GM21576 (cell line): Measurements from ENCODE around the gene MSX1.
"Not testable (repeated sequence)": the region's sequence is repeated elsewhere in the genome, so short reads cannot be mapped to it uniquely, and the experiment has no call there.

Experiments
- ATAC-seq: cut with Tn5 transposase; IDR thresholded peaks from one replicate; pipeline ENCODE4 v1.9.1; 2021; ENCODE audit warnings: mild to moderate bottlenecking, moderate library complexity; ENCODE audit not compliant: unreplicated experiment

The MSX1 gene

GRCh38 chr4:4859325-4859798, at the start of gene MSX1:
Gene MSX1, plus strand, starts transcription at chr4:4859665. Its CDS starts 235 bp downstream, at chr4:4859900.
- peak; percentile 91 for ATAC-seq

DNA sequence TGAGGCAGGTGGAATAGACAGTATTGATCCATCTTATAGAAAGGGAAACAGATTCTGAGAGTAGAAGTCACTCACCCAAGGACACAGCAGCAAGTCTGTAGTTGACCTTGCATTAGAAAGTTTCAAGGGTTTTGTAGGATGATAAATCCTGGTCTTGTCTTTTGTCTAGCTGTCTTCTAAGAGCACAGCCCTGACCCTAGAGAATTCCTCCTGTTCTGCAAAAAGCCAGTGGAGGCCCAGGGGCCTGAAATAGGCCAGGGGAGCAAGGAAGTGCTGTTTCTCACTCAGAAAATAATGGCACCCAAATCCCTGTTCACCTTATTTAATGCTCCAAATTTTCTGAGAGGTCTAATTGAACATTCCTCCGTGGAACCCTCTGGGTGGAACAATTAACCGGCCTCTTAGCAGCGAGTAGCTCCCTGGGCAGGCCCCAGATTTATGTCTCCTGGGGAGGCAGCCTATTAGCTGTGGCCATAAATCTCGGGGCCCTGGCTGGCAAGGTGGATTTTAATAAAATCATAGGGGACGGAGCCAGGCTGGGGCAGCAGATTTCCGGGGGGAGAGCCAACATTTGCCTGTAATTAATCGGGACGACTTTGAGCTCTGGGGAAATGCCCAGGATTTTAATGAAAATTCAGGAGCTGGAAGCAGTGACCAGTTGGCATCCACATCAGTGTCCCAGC, 49.2 kb upstream of the MSX1 start:
- no peak for ATAC-seq

GRCh38 chr4:4810778-4811177, 48.7 kb upstream of the MSX1 start:
- ATAC-seq, result no peak

DNA sequence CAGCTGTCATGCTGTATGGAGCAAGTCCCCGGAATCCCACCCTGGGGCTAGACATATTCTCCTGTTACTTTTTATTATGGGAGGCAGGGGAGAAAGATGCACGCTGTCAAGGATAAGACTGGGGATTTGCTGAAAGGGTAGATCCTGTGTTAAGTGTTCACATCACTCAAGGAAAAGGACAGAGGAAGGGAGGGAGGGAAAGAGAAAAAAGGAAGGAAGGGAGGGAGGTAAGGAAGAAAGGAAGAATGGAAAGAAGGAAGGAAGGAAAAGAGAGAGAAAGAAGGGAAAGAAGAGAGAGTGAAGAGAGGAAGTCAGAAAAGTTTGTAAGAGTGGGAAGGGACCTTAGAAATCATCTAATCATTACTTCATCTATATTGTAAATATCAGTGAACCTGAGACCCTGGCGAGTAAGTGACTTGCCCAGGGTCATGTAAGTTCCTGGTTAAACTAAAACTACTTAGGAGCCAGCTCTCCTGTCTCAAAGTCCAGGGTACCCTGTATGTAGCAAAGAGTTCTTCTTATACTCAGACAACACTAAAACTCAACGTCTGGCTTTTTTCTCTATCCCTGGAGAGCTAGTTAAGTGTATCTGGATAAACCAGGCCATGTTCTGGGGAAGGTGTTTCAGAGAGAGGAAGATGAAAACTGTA, 47.2 kb upstream of the MSX1 start:
- no peak for ATAC-seq

DNA sequence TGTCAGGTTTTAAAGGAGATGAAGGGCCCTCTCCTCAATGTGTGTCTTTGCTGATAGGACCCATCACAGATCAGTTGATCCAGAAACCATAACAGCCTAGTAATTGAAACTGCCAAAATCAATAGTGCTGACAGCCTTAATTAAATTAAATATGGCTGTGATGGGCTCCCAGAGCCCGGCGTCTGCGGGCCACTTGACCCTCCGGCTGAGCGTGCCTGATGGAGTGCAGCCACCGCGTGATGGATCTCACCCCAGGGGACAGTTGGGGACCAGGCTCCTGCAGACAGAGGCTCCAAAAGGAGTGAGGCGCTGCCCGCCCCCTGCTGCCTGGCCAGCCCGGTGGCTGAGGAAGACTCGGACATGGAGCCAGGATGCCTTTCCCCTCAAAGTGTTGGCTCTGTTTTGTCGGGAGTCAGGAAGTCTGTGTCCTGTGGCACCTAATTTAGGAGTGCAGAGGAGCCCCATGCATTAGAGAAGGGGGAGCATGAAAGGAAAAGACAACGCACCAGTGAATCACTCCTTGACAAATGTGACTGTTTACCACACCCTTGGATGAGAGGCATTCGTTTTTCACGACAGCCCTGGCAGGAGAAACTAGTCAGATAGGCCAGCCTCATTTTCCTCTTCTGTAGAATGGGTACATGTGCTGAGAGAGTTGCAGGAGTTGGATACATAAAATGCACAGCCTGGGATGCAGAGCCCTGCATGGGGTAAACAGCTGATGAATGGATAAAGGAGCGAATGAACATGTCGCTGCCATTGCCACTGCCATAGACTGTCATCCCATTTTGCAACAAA, 40.9 kb upstream of the MSX1 start:
- ATAC-seq, result no peak

DNA sequence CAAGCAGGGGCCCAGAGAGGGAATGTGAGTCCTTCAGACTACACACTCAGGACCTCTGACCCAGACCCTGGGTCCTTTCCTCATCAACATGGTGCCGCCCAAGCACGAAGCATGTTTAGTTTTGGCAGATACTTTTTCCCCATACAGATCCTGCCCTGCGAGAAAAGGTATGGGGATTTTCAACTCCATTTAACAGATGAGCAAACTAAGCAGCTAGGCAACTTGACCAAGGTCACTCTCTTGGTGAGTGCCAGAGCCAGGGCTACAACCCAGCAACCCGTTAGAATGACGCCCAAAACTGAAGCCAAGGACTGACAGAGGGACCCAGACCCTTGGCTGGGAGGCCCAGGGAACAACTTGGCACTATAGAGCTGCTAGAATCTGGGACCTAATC, 40.3 kb upstream of the MSX1 start:
- no peak for ATAC-seq

- ATAC-seq, result no peak
Observed at GRCh38 chr4:4820261-4820660, 39.2 kb upstream of the MSX1 start.

DNA sequence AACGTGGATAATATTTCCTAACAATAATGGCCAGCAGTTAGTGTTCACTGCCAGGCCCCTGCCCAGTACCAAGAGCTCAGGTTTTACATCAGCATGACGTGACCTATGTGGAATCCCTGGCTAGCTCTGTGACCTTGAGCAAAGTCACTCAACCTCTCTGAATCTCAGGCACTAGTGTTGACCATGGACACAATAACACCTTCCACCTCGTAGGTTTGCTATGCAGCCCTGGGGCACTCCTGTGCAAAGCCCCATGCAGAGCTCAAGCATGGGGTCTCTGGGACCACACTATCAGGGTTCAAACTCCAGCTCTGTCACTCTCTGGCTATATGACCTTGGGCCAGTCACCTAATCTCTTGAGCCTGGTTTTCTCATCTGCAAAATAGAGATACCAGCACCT, 38.7 kb upstream of the MSX1 start:
- ATAC-seq, result no peak

DNA sequence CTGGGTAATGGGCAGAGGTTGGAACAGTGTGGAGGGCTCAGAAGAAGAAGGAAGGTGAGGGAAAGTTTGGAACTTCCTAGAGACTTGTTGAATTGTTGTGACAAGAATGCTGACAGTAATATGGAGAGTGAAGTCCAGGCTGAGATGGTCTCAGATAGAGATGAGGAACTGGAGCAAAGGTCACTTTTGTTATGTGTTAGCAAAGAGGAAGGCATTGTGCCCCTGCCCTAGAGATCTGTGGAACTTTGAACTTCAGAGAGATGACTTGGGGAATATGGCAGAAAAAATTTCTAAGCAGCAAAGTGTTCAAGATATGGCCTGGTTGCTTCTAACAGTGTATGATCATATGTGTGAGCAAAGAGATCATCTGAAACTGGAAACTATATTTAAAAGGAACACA, 37.9 kb upstream of the MSX1 start:
- ATAC-seq, result no peak

DNA sequence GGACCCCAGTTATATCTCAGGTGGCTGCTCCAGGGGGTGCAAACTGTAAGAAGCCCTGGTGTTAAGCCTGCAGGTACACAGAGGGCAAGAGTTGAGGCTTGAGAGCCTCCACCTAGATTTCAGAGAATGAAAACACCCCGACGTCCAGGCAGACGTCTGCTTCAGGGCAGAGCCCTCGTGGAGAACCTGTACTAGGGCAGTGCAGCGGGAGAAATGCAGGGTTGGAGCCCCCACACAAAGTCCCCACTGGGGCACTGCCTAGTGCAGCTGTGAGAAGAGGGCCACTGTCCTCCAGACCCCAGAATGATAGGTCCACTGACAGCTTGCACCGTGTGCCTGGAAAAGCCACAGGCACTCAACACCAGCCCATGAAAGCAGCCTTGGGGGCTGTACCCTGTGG, 37.2 kb upstream of the MSX1 start:
- not testable (repeated sequence) for ATAC-seq

GRCh38 chr4:4823621-4824162, 35.8 kb upstream of the MSX1 start:
- no peak for ATAC-seq

DNA sequence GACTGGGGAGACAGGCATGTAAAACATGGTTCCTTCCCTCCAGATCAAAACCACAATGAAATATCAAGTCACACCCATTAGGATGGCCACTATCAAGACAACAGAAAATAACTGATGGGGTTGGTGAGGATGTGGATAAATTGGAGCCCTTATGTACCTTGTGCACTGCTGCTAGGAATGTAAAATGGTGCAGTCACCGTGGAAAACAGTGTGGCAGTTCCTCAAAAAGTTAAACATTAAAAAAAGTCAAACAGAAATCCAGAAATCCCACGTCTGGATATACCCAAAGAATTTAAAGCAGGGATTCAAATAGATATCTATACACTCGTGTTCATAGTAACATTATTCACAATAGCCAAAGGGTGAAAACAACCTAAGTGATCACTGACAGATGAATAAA, 35.2 kb upstream of the MSX1 start:
- ATAC-seq, result no peak

DNA sequence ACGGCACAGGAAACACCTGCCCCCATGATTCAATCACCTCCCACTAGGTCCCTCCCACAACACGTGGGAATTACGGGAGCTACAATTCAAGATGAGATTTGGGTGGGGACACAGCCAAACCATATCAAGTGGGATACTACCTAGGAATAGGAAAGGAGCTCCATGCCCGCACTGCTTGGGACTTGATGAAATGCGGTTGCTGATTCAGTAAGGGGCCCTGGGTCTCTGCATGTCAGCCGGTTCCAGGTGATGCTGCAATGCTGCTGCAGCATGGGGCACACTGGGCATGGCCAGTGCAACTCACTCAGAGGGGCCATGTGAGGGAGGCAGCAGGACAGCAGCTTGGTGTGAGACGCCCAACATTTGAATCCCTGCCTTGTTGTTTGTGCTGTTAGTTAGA, 34.0 kb upstream of the MSX1 start:
- ATAC-seq, result no peak

DNA sequence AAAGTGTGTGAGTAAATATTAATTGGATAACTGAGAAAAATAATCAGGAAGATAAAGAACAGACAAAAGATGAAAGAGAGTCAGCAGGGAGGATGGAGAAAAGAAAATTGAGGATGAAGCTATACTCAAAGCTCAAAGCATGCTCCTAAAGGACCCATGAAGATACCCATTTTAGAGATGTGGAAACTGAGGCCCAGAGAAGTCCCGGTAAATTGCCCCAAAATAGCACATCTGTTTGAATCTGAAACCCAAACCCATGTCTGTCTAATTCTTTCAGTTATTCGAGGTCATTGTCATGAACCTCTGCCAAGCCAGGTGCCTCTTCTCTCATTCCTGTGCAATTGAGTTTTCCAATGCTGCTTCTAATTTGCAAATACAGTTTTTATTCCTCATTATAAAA, 29.6 kb upstream of the MSX1 start:
- ATAC-seq, result no peak

- ATAC-seq, result no peak
Observed at GRCh38 chr4:4831266-4831665, 28.2 kb upstream of the MSX1 start.

DNA sequence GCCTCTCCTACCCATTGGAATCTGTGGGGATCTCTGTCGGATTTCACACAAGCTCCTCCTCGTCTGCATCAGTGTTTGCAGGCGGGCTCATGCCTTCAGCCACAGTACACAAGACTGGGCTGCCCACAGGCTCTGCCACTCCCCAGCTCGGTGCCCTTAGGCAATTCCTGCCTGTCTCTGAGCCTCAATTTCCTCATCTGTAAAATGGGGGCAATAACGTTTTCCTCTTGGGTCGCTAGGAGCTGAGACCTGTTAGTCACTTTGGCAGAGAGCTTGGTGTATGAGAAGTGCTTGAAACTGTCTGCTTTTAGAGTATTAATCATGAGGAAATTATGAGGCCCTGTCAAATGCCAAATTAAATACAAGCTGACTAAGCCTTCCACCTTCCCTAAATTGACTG, 27.6 kb upstream of the MSX1 start:
- no peak for ATAC-seq

DNA sequence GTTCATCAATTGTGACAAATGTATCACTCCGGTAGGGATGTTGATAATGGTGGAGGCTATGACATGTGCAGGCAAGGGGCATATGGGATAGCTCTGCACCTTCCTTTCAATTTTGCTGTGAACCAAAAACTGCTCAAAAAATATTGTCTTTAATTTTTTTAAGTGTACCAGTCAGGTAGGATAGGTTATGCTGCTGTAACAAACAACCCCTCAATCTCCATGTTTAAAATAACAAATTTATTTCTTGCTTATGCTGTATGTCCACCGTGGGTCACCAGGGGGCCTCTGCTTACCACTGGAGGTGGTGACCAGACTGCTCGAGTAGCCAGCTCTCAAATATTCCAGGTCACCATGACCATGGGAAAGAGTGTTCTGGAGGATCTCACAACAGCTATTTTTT, 23.4 kb upstream of the MSX1 start:
- ATAC-seq, result no peak

DNA sequence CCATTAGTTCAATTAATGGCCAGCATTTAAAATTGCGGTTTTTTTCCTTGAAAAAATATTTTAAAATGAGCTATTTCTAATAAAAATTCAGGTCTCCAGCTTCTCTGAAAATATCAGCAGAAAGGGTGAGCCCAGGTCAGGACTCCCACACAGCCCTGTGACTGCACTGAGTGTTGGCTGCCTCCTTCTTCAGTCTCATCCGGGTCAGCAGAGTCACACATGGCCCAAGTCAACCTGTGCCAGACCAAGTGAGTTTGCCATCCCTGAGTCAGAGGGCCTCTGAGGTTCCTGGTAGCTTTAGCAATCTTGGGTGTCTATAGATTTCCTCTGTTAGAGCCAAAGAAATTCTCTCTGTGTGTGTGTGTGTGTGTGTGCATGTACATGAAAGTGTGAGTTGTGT, 22.1 kb upstream of the MSX1 start:
- ATAC-seq, result no peak

DNA sequence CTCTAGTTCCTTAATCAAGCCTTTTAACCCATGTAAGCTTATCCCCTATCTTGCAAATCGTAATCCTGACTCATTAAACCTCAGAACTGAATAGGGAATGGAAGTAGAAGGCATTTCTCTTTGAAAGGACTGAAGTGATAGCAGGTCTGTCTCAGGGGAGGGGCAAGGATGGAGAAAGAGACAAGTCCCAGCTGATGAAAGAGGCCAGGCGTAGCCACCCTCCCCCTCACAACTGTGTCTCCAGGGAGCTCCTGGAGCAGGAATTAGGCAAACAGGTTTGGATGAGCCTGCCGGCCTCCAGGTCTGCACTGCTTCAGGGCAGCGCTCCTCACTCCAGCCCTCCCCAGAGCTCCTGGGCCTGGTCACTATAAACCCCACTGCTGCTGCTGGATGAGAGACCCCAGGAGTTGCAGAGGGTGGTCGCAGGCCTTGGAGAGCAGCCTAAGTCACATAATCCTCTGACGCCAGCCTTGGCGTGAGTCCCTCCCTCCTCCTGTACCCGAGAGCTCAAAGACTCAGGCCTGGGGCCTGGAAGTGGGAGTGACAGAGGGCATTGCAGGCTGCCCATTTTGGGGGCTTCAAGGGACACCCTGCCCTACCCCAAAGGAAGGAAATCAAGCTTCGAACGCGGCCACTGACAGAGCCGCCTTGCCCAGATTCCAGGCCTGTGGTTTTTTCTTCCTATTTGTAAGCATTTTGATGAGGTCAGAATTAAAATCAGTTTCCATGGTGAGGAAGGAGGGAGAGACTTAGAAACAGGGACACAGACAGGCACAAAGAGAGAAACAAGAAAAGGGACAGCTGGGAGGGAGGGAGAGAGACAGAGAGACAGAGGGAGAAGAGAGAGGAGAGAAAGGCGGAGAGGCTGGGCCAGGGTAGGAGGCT, 21.2 kb upstream of the MSX1 start:
- ATAC-seq, result no peak

DNA sequence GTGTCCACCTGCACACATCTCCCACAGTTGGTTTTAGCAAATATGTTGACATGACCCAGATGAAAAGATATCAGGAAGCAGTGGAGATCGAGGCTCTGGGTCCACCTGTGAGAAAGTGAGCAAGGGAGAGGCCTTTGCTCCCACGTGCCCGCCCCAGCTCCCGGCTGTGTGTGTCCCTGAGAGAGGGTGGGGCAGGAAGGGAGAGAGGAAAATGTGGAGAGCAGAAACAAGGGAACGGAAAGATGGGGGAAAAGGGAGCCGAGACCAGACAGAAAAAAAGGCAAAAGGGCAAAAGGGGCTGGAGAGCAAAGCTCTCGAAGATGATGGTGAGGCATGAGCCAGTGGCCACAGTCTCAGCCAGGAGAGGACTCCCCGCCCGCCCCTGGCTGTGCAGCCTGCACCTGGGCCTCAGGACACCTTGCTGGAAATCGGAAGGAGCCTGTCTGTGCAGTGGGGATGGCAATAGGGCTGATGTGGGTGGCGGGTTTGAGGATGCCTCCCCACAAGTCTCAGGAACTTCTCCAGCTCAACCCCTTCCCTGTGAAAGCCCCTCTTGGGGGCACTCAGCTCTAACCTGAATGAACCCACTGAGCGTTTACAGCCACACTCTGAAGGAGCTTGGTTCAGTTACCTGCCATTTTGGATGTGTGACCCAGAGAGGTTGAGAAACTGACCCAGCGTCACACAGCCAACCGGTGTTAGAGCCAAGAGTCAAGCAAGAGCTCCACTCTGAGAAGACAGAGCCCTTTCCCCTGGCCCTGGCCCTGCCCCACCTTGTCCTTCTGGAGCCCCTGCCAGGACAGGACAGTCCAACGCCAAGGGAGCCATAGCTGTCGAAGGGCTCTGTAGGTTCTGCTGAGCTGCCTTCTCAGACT, 20.3 kb upstream of the MSX1 start:
- no peak for ATAC-seq
